Mucosa of rectum (tissue), 2 donors: ENCODE results near the gene SORCS1.

Experiments used
- H3K27ac ChIP-seq, 2 donors: one replicate each; pipeline ENCODE4 v1.7.0; 2013; ENCODE audit warnings: inconsistent platforms in 2 of 2, low read depth in 2 of 2, low read length in 2 of 2
- H3K27me3 ChIP-seq, 2 donors: one replicate each; pipeline ENCODE4 v1.7.0; 2013; ENCODE audit warnings: low read length in 2 of 2; ENCODE audit not compliant: control insufficient read depth in 2 of 2, insufficient read depth in 2 of 2
- H3K36me3 ChIP-seq, 2 donors: one replicate each; pipeline ENCODE4 v1.7.0; 2013; ENCODE audit warnings: low read length in 2 of 2; ENCODE audit not compliant: control insufficient read depth in 2 of 2, insufficient read depth in 2 of 2
- H3K4me1 ChIP-seq, 2 donors: one replicate each; pipeline ENCODE4 v1.7.0; 2013; ENCODE audit warnings: low read length in 2 of 2, mild to moderate bottlenecking in 1 of 2; ENCODE audit not compliant: control insufficient read depth in 2 of 2, insufficient read depth in 2 of 2
- H3K4me3 ChIP-seq, 2 donors: one replicate each; pipeline ENCODE4 v1.7.0; 2013; ENCODE audit warnings: low read length in 2 of 2
- H3K9ac ChIP-seq, 2 donors: one replicate each; pipeline ENCODE4 v1.7.0; 2013; ENCODE audit warnings: low read length in 2 of 2, low read depth in 1 of 2, mild to moderate bottlenecking in 1 of 2
- H3K9me3 ChIP-seq, 2 donors: one replicate each; pipeline ENCODE4 v1.7.0; 2013; ENCODE audit warnings: low read length in 2 of 2; ENCODE audit not compliant: control insufficient read depth in 2 of 2
- donor health status: healthy.
- donor health status: Normal muscosa, but diverticular disease.

SORCS1 gene

DNA sequence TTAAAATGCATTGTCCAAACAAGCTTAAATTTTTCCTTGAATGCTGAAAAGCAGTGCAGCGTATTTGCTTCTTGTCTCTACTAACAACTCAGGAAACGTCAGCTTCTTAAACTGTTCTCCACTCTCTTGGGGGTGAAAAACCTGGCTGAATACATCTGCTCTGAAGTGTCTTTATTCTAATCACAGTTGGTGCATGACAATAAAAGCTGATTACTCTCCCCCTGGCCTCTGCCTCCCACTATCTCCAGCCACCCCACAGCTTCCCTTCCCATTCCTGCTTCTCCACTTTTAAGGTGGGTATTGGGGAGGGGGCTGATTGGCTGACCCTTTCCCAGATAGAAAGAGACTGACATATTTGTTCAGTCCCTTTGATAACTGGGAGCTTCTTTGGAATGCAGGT is 456.0 kb downstream of the SORCS1 start:
- Histone ChIP-seq H3K9me3 (no peaks in the 10 kb centered on the region), H3K4me3 (no peak overlapping the region), H3K36me3 (no peaks in the 10 kb centered on the region), H3K9ac (no peak overlapping the region), H3K27me3 (no peaks in the 10 kb centered on the region), H3K4me1 (no peaks in the 10 kb centered on the region), H3K27ac (no peak overlapping the region)

DNA sequence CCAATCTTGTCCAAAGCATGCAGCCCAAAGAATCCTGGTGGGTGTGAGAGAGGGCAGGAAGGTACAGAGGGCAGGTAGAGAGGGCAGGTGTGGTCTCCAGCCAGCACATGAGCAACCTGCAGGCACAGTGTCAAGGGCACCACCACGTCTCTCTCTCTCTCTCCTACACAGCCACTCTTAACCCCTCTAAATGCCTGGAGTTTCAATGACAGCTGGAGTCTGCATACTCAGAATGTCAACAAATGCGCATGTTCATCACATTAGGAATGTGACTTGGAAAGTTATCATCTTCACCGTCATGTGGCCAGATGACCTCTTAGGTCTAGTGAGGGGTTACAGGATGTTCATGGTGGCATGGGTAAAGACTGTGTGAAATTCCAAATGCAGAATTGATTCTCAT is 456.8 kb downstream of the SORCS1 start:
- no peak overlapping the region for H3K27ac ChIP-seq
- H3K36me3 ChIP-seq = no peaks in the 10 kb centered on the region
- H3K27me3 ChIP-seq = no peaks in the 10 kb centered on the region
- H3K4me3 ChIP-seq = no peak overlapping the region
- H3K9me3 ChIP-seq = no peaks in the 10 kb centered on the region
- H3K4me1 ChIP-seq = no peaks in the 10 kb centered on the region
- H3K9ac ChIP-seq = no peak overlapping the region

DNA sequence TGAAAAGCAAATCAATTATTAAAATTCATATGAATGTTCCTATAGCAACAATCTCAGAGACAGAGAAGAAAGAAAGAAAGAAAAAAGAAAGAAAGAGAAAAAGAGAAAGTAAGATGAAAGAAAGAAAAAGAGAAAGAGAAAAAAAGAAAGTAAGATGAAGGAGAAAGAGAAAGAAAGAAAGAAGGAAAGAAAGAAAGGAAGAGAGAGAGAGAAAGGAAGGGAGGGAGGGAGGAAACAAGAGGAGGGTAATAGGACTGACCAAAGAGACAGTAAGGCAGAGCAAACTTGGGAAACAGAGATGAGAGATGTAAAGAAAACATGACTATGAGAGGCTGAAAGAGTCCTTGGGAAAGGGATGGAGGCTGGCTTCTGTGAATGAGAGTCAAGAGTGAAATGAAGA is 458.4 kb downstream of the SORCS1 start:
- H3K9me3 ChIP-seq = no peaks in the 10 kb centered on the region
- H3K36me3 ChIP-seq = no peaks in the 10 kb centered on the region
- no peak overlapping the region for H3K9ac ChIP-seq
- H3K4me3 ChIP-seq = no peak overlapping the region
- H3K4me1 ChIP-seq = no peaks in the 10 kb centered on the region
- no peaks in the 10 kb centered on the region for H3K27me3 ChIP-seq
- no peak overlapping the region for H3K27ac ChIP-seq

DNA sequence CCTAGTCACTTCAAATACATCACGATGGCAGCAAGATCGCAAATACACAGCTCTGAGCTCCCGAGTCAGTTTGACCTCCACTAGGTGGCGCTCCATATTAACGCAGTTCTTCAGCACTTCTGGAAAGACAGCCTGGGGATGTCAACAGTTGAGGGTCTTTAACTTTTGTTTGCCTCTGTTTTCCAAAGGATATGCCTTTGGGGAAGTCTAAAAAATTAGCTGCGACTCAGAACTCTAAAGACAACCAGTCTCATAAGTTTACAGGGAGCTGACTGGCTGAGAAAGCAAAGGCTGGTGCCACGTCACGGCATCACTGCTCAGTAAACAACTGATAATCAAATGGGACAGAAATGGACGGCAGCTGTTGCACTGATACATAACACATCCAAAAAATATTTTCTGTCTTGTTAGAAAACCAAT is 458.8 kb downstream of the SORCS1 start:
- H3K36me3 ChIP-seq = no peaks in the 10 kb centered on the region
- H3K9me3 ChIP-seq = no peaks in the 10 kb centered on the region
- no peak overlapping the region for H3K27ac ChIP-seq
- no peaks in the 10 kb centered on the region for H3K27me3 ChIP-seq
- H3K4me1 ChIP-seq = no peaks in the 10 kb centered on the region
- no peak overlapping the region for H3K9ac ChIP-seq
- H3K4me3 ChIP-seq = no peak overlapping the region

DNA sequence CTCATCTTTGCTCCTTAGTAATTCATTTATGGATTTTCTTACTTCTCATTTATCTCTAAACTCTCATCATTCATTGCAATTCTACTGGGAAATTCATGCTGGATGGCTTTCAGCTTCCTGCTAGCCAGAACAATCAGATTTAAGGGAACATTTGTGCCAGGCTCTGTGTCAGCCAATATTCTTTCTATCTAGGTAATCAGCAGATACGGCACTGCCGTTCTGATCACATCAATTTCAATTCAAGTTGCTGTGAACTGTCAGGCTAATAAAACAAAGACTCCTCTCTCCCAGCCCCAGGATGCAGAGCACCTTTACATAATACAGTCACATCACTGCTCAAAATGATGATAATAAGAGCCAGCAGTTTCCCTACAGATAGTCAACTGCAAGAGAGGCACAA is 468.3 kb downstream of the SORCS1 start:
- H3K27ac ChIP-seq = no peak overlapping the region
- H3K9ac ChIP-seq = no peak overlapping the region
- H3K9me3 ChIP-seq = no peaks in the 10 kb centered on the region
- H3K27me3 ChIP-seq = no peaks in the 10 kb centered on the region
- H3K4me1 ChIP-seq = no peaks in the 10 kb centered on the region
- H3K36me3 ChIP-seq = no peaks in the 10 kb centered on the region
- H3K4me3 ChIP-seq = no peak overlapping the region

DNA sequence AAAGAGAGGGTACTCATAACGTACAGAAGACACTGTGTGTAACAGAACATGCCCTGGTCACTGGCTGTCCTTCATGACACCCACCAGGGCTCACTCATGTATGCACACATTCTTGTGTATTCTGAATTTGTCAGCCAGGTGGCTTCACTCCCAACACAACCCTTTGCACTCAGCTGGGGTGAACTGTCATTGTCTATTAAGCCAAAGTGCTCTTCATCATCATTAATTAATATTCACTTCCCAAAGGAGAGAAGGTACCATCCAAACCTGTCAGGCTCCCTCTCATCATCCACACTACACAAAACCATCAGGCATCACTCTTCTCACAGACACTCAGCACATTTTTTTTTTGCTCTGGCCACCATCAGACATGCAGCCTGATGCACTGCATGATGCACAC is 469.8 kb downstream of the SORCS1 start:
- Histone ChIP-seq H3K4me3 (no peak overlapping the region), H3K36me3 (no peaks in the 10 kb centered on the region), H3K9ac (no peak overlapping the region), H3K27ac (no peak overlapping the region), H3K9me3 (no peaks in the 10 kb centered on the region), H3K4me1 (no peaks in the 10 kb centered on the region), H3K27me3 (no peaks in the 10 kb centered on the region)

DNA sequence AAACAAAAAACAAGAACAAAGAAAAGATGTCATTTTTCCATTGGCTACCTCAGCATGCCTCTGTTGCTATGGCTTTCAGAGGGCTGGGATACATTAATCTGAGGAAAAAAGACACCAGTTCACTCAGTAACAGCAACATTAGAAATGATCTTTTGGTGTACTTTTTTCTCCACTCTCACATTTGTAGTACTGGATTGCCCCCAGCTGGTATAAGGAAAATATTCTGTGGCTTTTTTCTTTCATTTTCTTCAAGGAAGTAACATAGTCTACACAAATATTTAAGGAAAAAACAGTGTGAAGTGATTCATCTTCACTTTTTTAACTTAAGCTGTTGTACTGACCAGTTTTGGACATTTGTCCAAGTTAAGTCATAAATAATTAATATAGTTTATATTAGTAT is 482.3 kb downstream of the SORCS1 start:
- no peak overlapping the region for H3K9ac ChIP-seq
- no peaks in the 10 kb centered on the region for H3K9me3 ChIP-seq
- H3K36me3 ChIP-seq = no peaks in the 10 kb centered on the region
- H3K4me3 ChIP-seq = no peak overlapping the region
- H3K4me1 ChIP-seq = no peaks in the 10 kb centered on the region
- no peaks in the 10 kb centered on the region for H3K27me3 ChIP-seq
- H3K27ac ChIP-seq = no peak overlapping the region

DNA sequence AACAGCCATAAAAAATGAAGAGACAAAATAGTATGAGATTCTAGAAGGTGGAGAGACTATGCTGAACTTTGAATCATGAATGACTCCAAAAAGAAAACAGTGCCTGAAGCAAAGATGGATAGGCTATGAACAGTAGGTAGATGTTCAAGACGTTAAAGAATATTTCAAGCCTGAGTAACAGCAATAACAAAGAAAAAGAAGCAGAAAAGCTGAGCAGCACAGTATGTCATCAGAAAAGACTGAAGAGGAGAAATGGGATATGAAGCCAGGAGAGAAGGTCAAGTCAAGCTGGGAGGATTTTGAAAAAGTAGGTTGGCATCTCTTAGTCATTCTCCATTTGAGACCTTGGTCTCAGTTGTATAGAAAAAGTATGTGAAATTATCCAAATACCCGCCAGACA is 484.4 kb downstream of the SORCS1 start:
- Histone ChIP-seq H3K27me3 (no peaks in the 10 kb centered on the region), H3K36me3 (no peaks in the 10 kb centered on the region)

DNA sequence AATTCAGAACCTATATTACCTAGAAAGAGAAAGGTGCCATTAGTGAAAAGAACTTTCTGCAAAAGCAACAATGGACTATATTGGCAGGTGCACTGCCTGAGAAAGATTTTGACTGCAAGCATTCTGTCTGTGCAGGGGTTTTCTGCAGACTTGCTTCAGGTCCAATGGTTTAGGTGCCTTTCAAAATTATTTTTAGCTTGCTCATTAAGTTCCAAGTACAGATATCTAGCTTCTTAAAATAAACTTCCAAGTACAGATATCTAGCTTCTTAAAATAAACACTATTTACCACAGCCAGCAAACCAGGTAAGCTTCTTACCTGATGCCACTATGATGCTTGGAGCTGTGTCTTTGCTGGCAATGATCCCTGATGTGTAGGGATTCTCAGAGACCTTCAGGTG is 485.2 kb downstream of the SORCS1 start:
- Histone ChIP-seq H3K27ac (no peak overlapping the region), H3K9ac (no peak overlapping the region), H3K4me1 (no peaks in the 10 kb centered on the region), H3K27me3 (no peaks in the 10 kb centered on the region), H3K36me3 (no peaks in the 10 kb centered on the region), H3K4me3 (no peak overlapping the region), H3K9me3 (no peaks in the 10 kb centered on the region)

More for the DNA sequence above, 484.4 kb downstream of the SORCS1 start:
- no peak overlapping the region for H3K9ac ChIP-seq
- H3K9me3 ChIP-seq = no peaks in the 10 kb centered on the region
- H3K27ac ChIP-seq = no peak overlapping the region
- no peaks in the 10 kb centered on the region for H3K4me1 ChIP-seq
- no peak overlapping the region for H3K4me3 ChIP-seq

DNA sequence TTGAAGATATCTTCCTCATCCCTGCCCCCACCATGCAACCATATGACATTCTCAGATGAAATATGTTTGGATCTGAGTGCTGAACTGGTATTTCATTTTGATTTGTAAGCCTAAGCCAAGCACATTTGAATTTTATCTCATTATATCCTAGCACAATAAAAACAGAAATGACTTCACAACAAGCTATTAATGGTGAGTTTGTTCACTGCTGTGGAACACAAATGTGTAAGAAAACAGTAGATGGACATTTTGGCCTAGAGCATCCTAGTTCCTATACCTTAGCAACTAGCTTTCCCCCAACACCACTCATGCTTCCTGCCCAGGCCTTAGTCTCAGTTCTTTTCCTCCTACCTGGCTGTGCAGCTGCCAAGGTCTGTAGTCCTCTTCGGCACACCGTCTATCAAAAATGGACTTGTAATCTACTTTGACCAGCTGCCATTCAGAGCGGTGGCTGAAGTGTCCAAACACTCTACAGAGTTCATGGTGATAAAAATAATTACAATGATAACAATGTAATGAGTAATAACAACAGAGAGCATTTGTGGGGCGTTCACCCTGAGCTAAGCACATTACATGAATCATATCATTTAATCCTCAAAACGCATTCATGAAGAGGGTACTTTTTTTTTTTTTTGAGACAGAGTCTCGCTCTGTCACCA is 491.9 kb downstream of the SORCS1 start:
- H3K27ac ChIP-seq = no peak overlapping the region
- no peaks in the 10 kb centered on the region for H3K27me3 ChIP-seq
- no peak overlapping the region for H3K9ac ChIP-seq
- H3K4me1 ChIP-seq = no peaks in the 10 kb centered on the region
- H3K9me3 ChIP-seq = no peaks in the 10 kb centered on the region
- no peak overlapping the region for H3K4me3 ChIP-seq
- H3K36me3 ChIP-seq = no peaks in the 10 kb centered on the region

DNA sequence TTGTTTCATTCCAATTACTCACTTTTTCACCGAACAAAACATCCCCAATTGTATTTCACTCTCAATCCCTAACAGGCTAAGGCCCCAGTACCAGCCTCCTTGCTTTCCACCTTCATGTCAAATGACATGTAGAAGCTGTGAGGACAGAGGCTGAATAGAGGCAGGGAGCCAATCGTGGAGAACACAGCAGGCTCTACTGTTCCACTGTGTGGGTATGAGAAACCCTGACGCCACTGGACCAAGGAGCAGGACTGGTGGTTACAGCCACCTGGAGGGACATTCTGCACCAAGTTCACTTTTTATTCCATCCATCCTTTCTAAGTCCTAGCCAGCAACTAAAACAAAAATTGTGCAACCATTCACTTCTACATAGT is 502.8 kb downstream of the SORCS1 start:
- Histone ChIP-seq H3K9me3 (no peaks in the 10 kb centered on the region), H3K36me3 (no peaks in the 10 kb centered on the region), H3K9ac (no peak overlapping the region), H3K4me3 (no peak overlapping the region), H3K27me3 (no peaks in the 10 kb centered on the region), H3K4me1 (no peaks in the 10 kb centered on the region), H3K27ac (no peak overlapping the region)
